HG03103 (cell line): ENCODE data around the gene MYH9.
"Not testable (repeated sequence)": the region's sequence is repeated elsewhere in the genome, so short reads cannot be mapped to it uniquely, and the experiment has no call there.

ENCODE experiments used
- ATAC-seq: cut with Tn5 transposase; IDR thresholded peaks from one replicate; pipeline ENCODE4 v1.9.1; 2021; ENCODE audit warnings: low read depth; ENCODE audit not compliant: unreplicated experiment

The MYH9 gene

DNA sequence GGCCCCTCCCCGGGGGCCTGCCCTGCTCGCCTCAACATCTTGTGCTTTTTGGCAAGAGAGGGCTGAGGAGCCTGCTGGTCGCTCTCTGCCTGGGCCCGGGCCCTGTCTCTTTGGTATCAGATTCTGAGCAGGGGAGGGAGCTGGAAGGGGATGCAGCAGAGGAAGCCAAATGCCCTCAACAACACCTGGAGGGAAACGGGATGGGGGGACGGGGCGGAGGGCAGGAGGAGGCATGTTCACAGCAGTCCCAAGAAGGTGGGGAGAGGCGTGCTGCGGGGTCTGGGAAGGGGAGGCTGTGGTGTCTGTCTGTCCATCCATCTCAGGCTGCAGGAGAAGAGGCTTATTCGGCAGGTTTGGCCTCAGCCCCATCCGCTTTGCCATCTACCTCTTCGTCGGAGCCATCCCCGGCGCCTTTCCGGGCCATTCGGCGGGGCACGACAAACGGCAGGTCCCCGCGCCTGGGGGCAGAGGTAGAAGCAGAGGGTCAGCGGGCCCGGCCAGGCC, 105.4 kb downstream of the MYH9 start:
- ATAC-seq, result no peak

DNA sequence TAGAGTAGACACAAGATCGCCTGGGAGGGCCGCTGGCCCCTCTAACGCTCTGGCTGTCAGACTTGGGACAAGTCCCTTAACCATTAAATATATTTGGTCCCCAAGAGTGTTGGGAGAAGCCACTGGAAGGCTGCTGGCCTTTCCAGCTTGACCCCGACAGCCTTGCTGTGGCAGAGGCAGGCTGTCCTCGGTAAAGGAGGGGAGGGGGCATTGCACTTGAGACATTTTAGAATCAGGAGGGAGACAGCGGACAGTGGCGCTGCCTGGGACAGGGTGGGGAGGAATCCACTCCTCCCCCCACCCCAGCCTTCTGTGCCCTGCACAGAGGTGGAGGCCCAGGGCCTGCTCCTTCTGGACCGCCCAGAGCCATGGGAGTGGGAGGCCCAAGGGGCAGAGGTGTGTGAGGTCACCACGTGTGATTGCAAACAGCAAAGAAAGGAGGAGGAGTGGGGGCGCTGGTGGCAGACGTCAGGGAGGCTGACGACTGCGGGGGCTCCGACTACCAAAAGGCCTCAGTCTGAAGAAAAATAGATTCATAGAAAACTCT, 105.9 kb downstream of the MYH9 start:
- no peak for ATAC-seq

DNA sequence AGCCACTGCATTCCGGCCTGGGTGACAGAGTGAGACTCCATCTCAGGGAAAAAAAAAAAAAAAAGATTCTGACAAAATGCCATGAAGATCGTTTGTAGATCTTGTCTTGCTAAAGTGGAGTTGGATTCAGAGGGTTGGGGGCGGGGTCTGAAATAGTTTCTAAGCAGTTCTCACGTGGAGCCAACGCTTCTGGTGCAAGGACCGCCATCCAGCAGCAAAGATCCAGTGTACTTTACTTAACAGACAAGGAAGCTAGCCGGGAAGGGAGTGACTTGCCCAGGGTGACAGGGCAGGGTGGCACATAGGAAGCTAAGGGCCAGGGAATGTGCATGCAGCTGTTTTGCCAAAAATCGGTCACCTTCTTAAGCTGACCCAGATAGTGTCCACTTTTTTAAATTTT, 107.4 kb downstream of the MYH9 start:
- no peak for ATAC-seq

DNA sequence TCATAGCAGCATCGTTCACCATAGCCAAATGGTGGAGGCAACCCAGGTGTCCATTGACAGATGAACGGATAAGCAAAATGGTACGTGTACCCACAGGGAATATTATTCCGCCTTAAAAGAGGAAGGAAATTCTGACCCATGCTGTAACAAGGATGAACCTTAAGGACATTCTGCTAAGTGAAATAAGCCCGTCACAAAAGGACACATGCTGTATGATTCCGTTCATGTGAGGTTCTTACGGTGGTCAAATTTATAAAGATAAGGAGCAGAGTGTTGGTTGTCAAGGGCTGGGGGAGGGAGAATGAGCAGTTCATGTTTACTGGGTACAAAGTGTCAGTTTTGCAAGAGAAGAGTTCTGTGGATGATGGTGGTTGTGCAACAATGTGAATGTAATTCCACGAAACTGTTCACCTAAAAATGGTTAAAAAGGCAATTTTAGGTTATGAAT, 108.5 kb downstream of the MYH9 start:
- no peak for ATAC-seq

DNA sequence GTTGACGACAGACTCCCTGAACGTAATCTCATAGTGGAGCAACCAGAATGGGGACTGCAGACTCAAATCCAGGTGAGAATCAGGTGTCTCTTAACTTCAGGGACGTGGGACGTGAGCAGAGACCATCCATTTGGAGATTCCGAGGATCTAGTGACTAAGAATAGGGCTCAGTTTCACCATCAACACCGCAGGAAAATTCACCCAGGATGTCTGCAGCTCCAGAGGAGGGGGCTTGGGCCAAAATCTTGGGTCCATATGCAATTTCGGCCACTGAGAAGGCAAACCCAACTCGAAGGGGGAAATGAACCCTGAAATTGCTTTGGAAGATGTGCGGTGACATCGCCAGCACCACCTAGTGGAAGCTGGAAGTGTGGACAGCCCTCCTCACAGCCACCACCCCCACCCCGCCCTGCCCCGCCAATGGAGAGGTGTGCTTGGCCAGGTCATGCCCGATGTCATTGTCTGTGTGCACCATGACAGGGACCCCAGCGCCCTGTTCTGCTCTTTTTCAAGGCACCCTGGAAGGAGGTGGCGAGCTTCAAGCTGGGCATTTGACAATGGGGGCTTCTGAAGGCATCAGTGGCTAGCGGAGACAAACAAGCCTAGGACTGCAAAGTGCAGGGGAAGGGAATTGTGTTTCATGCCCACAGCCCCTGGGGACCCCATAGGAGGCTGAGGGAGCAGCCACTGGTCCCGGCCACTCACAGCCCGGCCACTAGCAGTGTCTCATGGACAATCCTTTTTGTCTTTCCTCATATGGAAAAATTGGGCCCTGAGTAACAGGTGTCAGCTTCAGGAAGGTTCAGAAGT, 110.1 kb downstream of the MYH9 start:
- no peak for ATAC-seq

DNA sequence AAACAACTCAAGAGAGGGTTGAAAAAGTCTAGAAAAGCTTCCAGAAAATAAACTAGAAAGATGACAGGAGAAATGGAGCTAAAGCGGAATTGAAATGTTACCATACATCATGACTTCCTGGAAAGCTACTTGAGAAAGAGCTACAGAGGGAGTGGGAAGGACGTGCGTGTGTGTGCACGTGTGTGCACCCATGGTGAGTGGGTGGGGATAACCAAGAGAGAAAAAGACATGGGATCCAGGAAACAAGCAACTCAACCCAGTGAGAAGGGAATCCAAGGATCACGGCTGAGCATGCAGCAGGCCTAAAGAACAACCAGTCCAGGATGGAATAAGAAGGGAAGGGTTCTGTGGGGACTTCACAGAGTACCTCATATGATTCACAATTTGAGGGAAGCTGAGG, 113.2 kb downstream of the MYH9 start:
- ATAC-seq, result no peak

DNA sequence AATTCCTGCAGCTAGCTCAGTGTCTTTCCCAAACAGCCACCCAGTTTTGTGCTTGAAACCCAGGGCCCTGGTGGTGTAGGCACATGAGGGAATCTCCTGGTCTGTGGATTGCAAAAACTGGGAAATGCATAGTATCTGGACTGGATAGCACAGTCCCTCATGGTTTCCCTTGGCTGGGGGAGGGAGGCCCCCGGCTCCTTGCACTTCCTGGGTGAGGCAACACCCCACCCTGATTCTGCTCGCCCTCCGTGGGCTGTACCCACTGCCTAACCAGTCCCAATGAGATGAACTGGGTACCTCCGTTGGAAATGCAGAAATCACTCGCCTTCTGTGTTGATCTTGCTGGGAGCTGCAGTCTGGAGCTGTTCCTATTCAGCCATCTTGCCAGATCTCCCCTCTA, 115.8 kb downstream of the MYH9 start:
- not testable (repeated sequence) for ATAC-seq

DNA sequence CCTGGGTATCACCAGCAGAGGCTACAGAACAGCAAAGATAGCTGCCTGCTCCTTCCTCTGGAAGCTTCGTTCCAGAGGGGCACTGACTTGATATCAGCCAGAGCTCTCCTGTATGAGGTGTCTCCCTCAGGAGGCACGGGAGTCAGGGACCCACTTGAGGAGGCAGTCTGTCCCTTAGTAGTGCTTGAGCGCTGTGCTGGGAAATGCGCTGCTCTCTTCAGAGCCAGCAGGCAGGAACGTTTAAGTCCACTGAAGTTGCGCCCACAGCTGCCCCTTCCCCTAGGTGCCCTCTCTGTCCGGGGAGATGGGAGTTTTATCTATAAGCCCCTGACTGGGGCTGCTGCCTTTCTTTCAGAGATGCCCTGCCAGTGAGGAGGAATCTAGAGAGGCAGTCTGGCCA, 116.5 kb downstream of the MYH9 start:
- ATAC-seq, result not testable (repeated sequence)

DNA sequence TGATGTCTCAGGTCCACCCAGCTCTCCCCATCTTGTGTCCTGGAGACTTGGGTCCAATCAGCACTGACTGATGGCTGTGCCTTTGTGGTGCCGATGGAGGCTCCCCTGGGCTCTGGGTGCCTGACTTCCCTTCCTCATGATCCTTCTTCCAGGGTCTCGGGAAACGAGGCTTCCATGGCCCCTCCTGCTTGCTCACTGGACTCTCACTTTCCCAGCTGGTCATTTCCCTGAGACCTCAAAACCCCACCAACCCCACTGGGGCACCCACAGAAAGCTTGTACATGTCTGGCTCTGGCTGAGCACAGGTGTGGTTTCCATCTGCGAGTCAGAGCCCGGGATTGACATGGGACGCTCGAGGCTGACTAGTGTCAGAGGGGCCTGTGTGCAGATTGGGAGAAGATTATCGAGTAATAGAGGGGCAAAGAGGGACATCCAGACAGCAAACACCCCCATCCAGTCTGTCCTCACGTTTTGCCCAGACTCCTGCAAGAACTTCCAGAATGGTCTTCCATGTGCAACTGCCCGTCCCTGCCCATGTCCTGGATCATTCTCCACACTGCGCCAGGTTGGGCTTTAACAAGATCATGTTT, 119.8 kb downstream of the MYH9 start:
- ATAC-seq, result no peak

DNA sequence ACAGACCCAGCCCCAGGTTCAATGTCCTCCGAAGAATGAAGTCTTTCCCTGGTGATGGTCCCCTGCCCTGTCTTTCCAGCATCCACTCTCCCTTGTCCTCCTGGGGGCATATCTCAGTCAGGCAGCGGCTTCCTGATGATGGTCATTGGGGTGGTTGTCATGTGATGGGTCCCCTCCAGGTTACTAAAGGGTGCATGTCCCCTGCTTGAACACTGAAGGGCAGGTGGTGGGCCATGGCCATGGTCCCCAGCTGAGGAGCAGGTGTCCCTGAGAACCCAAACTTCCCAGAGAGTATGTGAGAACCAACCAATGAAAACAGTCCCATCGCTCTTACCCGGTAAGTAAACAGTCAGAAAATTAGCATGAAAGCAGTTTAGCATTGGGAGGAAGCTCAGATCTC, 120.7 kb downstream of the MYH9 start:
- ATAC-seq, result no peak

DNA sequence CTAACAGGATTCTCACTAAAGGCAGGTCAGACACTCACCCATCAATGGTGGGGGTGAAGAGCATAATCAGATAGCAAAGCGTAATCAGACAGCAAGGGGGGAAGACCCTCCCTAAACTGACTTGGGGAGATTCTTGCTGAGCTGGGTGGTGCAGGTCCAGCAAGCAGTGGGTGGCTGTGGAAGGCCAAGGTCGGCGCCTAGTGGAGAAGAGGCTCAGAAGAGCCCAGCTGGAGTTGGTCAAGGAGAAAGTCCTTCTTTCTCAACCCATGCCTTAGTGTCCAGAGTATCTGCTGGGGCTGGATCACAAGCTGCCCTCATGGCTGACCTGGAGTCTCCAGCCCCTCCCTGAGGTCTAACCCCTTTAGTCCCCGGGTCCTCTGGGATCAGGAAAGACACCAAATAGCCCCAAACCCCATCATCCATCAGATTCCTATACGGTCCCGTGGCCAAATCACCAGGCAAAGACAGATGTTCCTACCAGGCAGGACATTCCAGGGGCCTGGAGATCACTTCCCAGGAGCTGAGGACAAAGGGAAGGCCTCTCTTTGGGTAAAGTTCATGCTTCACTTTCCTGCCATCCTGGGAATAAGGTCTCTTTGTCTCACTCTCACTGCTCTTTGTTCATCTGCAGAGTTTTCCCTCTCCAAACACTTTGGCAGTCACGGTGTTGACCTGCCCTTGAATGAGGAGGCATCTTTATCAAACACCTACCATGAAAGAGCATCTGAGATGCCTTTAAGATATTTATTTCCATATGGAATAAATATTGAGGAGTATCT, 123.7 kb downstream of the MYH9 start:
- not testable (repeated sequence) for ATAC-seq

DNA sequence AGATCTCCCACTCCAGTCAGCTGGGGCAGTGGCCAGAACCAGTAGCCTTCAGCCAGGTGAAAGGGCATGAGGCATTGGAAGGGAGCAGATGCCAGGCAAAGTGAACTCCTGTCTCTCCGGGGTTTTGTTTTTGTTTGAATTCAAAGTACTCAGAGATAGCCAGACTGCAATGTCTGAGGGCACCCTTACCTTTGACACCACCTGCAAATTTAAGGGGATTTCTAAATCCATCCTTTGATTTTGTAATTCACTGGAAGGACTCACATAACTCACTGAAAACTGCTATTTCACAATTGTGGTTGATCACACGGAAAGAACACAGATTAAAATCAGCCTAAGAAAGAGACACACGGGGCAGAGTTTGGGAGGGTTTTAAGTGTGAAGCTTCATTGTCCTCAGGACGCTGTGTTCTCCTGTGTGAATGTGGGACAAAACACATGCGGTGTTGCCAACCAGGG, 124.5 kb downstream of the MYH9 start:
- not testable (repeated sequence) for ATAC-seq

DNA sequence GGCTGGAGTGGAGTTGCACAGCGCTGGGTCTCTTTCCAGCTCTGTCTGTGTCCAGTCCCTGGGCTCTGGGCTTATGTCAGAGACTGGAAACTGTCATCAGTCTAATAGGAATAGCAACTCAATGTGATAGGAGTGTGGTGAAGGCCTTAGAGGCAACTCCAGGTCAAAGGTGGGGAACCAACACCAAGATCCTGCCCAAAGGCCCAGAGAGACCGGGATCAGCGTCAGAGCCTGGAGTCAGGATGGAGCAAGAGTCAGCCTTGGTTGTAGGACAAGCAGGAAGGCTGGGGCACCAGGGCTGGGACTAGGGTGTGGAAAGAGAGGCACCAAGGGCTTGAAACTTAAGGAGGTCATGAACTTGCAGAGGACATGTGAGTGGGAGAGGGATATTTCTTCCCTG, 125.5 kb downstream of the MYH9 start:
- ATAC-seq, result not testable (repeated sequence)

DNA sequence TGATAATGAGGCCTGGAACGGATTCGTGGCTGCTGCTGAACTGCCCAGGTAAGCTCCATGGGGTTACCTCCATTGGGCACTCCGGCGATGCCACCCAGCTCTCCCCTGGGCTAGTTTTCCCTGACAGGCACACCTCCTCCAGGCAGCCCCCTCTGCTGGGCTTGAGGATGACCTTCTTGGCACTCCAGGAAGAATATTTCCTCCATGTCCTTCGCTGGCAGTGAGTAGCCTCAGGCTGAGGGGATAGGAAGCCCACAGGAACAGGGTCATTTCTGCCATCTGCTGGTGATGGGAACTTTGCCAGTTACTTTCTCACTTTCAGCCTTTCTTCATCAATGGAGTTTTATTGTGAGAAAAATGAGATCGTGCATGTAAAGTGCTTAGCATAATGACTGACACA, 126.1 kb downstream of the MYH9 start:
- ATAC-seq, result not testable (repeated sequence)

DNA sequence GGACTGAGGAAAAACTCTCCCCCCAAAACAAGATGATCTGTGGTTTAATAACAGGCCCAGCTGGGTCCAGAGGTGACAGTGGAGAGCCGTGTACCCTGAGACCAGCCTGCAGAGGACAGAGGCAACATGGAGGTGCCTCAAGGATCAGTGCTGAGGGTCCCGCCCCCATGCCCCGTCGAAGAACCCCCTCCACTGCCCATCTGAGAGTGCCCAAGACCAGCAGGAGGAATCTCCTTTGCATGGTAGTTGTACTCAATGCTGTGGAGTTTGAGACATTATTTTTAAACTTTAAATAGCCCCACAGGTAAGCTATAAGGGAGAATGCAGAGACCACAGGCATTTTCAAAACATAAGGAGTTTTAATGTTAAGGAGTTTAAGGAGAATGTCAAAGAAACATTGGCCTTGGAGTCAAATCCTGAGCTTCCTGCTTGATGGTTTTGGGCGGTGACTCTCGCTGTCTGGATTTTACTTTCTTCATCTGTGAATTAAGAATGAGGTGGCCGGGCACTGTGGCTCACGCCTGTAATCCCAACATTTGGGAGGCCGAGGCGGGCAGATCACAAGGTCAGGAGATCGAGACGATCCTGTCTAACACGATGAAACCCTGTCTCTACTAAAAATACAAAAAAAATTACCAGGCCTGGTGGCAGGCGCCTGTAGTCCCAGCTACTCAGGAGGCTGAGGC, 128.0 kb downstream of the MYH9 start:
- no peak for ATAC-seq

DNA sequence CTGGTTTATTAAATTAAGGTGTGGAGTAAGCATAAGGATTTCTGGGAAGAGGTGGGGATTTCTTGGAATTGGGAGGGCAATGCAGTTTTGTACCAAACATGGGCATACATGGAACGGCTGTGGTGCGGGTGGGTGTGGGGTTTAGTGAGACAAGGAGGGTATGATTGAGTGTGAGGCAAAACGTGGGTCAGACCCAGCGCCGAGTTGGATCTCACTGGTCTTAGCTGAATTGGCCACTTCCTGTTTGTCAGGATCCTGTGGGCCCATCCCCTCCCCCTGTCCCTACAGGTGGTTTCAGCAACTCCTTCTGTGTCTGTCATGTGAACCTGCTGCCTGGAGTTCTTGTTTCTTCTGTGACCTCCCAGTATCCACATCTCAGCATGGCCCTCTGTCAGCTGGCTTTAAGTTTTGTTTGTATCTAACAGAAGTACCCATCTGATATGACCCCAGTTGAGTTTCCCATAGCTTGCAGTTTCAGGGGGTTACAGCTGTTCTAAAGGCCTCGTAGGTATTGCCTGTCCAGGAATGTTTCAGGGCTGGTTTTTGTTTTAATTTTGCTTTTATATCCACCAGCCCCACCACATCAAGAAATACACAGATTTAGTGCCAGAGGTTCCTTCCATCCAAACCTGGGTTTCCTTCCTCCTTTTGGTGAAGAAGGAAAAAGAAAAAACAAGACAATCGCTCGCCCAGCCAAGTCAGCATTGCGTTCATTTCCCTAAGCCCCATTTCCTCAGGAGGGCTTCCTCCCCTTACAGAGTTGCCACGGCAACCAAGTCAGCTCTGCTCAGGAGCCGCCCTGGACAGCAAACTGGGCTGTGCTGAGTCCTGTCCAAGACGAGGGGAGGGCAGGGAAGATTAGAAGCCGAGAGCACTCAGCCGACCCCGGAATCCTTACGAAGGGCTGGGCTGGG, 128.8 kb downstream of the MYH9 start:
- no peak for ATAC-seq

DNA sequence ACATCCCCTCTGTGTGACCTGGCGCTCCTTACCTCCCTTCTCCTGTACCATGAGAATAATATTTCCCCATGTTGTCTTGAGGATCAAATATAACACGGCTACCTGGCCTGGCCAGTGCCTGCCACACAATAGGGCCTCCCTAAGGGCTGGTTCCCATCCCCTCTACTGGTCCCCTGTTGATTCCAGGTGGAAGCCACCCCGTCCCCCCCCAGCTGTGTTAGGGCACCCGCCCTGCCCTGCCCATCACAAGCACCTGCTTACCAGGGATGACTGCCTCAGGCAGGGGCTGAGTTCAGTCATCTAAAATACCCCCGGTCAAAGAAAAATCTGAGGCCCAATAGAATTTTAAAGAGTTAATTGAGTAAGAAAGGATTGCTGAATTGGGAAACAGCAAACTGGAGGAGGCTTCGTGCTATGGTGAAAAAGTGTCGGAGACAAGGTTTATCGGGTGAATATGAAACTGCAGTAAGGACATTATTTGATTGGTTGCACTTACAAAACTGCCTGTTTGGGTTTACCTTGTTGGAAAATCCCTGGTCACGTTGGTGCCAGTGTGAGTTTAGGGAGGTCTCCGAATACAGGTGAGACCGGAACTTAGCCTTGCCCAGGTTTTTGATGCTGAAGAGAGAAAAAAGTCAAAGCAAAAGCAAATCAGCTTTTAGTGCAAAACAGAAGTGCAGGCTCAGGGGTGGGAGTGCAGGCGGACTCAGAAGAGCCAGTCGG, 129.7 kb downstream of the MYH9 start:
- no peak for ATAC-seq

DNA sequence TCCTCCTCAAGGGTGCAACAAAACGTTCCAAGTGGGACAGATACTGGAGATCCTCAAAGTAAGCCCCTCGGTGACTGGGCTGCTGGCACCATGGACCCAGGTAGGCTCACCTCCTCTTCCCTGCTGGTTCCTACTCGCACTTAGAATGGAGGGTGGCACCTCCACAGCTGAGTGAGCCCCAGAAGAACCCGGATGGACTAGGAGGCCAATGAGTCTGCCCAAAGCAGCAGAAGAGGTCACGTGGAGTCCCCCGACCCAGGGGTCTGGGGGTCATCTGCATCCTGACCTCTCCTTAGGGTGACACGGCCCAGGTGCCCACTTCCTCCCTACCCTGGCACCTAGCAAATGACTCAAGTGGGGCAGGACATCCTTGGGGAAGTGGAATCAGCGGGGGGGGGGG, 130.5 kb downstream of the MYH9 start:
- no peak for ATAC-seq

DNA sequence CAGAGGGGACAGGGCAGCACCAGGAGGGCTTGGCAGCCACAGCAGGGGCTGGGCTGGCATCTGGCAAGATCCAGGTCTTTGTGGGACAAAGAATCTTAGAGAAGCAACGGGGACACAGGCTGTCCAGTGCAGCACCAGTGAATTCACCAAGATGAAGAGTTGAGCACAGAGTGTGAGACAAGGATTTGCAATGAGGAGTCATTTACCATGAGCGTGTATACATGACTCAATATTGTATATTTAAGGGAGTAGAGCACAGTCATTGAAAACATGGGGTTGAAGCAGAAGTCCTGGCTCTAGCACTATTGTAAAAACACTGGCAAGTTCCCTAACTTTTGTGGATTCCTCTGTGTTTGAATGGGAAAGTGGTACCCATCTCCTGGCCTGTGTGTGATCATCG, 131.3 kb downstream of the MYH9 start:
- no peak for ATAC-seq
